Measurements from ENCODE around the gene IWS1. TPM values are rescaled to one million over a fixed set of nuclear protein-coding genes. Genes with fewer than 3 reads are reported as not detected.

IWS1 gene
- total RNA-seq, 2 donors from 2014 or later = 91.4 to 107 TPM

- Mint-ChIP-seq H3K9me3 (no peaks in the 10 kb centered on the region), H3K4me3 (no peak overlapping the region), H3K4me1 (peaks cover 1% of the 10 kb centered on the region), H3K27me3 (ENCODE audit: insufficient read depth) (no peaks in the 10 kb centered on the region), H3K36me3 (ENCODE audit: low read depth) (peaks cover 62% of the 10 kb centered on the region), H3K27ac (no peak overlapping the region)
- H3K9ac ChIP-seq (ENCODE audit: extremely low read depth, low read length, poor library complexity, severe bottlenecking) = no peak overlapping the region
- H3K4me1 ChIP-seq (ENCODE audit: control insufficient read depth, insufficient read depth, low read length) = no peaks in the 10 kb centered on the region
- no peak for DNase-seq
- H3K27me3 ChIP-seq (ENCODE audit: control insufficient read depth, insufficient read depth, low read length, poor library complexity, severe bottlenecking) = no peaks in the 10 kb centered on the region
- H3K4me3 ChIP-seq (ENCODE audit: low read length) = no peak overlapping the region
- TF ChIP-seq, protein P1, sequence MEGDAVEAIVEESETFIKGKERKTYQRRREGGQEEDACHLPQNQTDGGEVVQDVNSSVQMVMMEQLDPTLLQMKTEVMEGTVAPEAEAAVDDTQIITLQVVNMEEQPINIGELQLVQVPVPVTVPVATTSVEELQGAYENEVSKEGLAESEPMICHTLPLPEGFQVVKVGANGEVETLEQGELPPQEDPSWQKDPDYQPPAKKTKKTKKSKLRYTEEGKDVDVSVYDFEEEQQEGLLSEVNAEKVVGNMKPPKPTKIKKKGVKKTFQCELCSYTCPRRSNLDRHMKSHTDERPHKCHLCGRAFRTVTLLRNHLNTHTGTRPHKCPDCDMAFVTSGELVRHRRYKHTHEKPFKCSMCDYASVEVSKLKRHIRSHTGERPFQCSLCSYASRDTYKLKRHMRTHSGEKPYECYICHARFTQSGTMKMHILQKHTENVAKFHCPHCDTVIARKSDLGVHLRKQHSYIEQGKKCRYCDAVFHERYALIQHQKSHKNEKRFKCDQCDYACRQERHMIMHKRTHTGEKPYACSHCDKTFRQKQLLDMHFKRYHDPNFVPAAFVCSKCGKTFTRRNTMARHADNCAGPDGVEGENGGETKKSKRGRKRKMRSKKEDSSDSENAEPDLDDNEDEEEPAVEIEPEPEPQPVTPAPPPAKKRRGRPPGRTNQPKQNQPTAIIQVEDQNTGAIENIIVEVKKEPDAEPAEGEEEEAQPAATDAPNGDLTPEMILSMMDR (conservative IDR thresholded peaks at IDR 0.05) = no peak
- 97% methylated on average over 2 of the region's 2 CpGs; no CpG with 5 or more reads in 1 of the 2 experiments for WGBS, 2 experiments (ENCODE audit: insufficient coverage in 1 of 2, insufficient read length in 1 of 2)
- H3K27ac ChIP-seq (ENCODE audit: low read depth, low read length) = no peak overlapping the region
- H3K36me3 ChIP-seq (ENCODE audit: control insufficient read depth, insufficient read depth, low read length) = peaks cover 94% of the 10 kb centered on the region
- no peaks in the 10 kb centered on the region for H3K9me3 ChIP-seq (ENCODE audit: control insufficient read depth, low read length)
These were observed 22.8 kb downstream of the IWS1 start for GRCh38 chr2:127503491-127503890.

GRCh38 chr2:127498386-127498785 is 27.9 kb downstream of the IWS1 start:
- Histone ChIP-seq H3K4me3 (ENCODE audit: low read length) (no peak overlapping the region), H3K27ac (ENCODE audit: low read depth, low read length) (no peak overlapping the region), H3K27me3 (ENCODE audit: control insufficient read depth, insufficient read depth, low read length, poor library complexity, severe bottlenecking) (no peaks in the 10 kb centered on the region), H3K9me3 (ENCODE audit: control insufficient read depth, low read length) (no peaks in the 10 kb centered on the region), H3K4me1 (ENCODE audit: control insufficient read depth, insufficient read depth, low read length) (no peaks in the 10 kb centered on the region), H3K36me3 (ENCODE audit: control insufficient read depth, insufficient read depth, low read length) (peaks cover 97% of the 10 kb centered on the region), H3K9ac (ENCODE audit: extremely low read depth, low read length, poor library complexity, severe bottlenecking) (no peak overlapping the region)
- WGBS, 2 experiments (ENCODE audit: insufficient coverage in 1 of 2, insufficient read length in 1 of 2) = 98% methylated on average over 2 of the region's 2 CpGs; no CpG with 5 or more reads in 1 of the 2 experiments
- no peaks in the 10 kb centered on the region for H3K9me3 Mint-ChIP-seq
- no peak for DNase-seq
- peaks cover 86% of the 10 kb centered on the region for H3K36me3 Mint-ChIP-seq (ENCODE audit: low read depth)
- H3K4me3 Mint-ChIP-seq = no peak overlapping the region
- TF ChIP-seq, protein P1 (conservative IDR thresholded peaks at IDR 0.05) = no peak
- no peak overlapping the region for H3K27ac Mint-ChIP-seq
- no peaks in the 10 kb centered on the region for H3K27me3 Mint-ChIP-seq (ENCODE audit: insufficient read depth)
- no peaks in the 10 kb centered on the region for H3K4me1 Mint-ChIP-seq

DNA sequence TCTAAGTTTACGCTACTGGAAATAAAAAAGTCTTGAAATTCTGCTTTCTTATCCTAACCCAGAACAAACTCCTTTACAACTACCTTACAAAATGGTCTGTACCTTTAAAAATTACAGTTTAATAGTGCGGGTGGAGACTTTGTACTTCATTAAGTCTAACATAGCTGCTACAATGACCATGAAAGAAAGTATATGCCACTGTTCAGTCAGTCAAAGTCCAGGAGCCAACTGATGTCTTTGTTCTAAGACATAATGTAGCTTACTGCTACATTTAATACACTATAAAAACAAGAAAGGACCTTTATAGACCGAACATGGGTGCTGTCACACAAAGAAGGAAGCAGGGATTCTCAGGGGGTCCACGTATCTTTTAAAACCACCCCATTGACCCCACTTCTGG is 36.0 kb downstream of the IWS1 start:
- H3K4me1 ChIP-seq (ENCODE audit: control insufficient read depth, insufficient read depth, low read length) = no peaks in the 10 kb centered on the region
- no peak overlapping the region for H3K4me3 Mint-ChIP-seq
- no peak overlapping the region for H3K27ac Mint-ChIP-seq
- WGBS, 2 experiments (ENCODE audit: insufficient coverage in 1 of 2, insufficient read length in 1 of 2) = 98% methylated on average over 4 of the region's 4 CpGs; no CpG with 5 or more reads in 1 of the 2 experiments
- H3K36me3 ChIP-seq (ENCODE audit: control insufficient read depth, insufficient read depth, low read length) = peaks cover 99% of the 10 kb centered on the region
- no peak for DNase-seq
- H3K4me3 ChIP-seq (ENCODE audit: low read length) = no peak overlapping the region
- no peaks in the 10 kb centered on the region for H3K27me3 ChIP-seq (ENCODE audit: control insufficient read depth, insufficient read depth, low read length, poor library complexity, severe bottlenecking)
- TF ChIP-seq, protein P1 (conservative IDR thresholded peaks at IDR 0.05) = no peak
- H3K9me3 Mint-ChIP-seq = no peaks in the 10 kb centered on the region
- H3K9ac ChIP-seq (ENCODE audit: extremely low read depth, low read length, poor library complexity, severe bottlenecking) = no peak overlapping the region
- H3K27ac ChIP-seq (ENCODE audit: low read depth, low read length) = no peak overlapping the region
- peaks cover 90% of the 10 kb centered on the region for H3K36me3 Mint-ChIP-seq (ENCODE audit: low read depth)
- H3K9me3 ChIP-seq (ENCODE audit: control insufficient read depth, low read length) = no peaks in the 10 kb centered on the region
- H3K4me1 Mint-ChIP-seq = peaks cover 4% of the 10 kb centered on the region
- H3K27me3 Mint-ChIP-seq (ENCODE audit: insufficient read depth) = no peaks in the 10 kb centered on the region
